Coronary artery (tissue), 2 donors: Measurements from ENCODE around the gene ACSM5.
A peak's percentile ranks its signal among the peaks of the same experiment; 100 is the strongest.

Source experiments
- DNase-seq: peaks from one replicate; pipeline ENCODE4 v3.0.0-alpha.2; 2017; ENCODE audit warnings: low spot score
- H3K27ac ChIP-seq, 2 donors: fragments of 200-600 bp; sonication (generic); one replicate each; pipeline ENCODE4 v1.5.1; 2016 to 2019
- H3K4me3 ChIP-seq: fragments of 200-600 bp; sonication (generic); 2 replicates; pipeline ENCODE4 v1.5.1; 2016; ENCODE audit warnings: mild to moderate bottlenecking, moderate library complexity
- CTCF ChIP-seq: fragments of 200-600 bp; sonication (generic); IDR thresholded peaks from one replicate; pipeline ENCODE4 v1.5.1; 2019; ENCODE audit warnings: antibody characterized with exemption

Gene ACSM5

GRCh38 chr16:20377181-20377580 is 32.2 kb upstream of the ACSM5 start:
- no peak for DNase-seq
- Histone ChIP-seq H3K27ac (no peak overlapping the region), H3K4me3 (no peak overlapping the region)

GRCh38 chr16:20380782-20381181 is 28.6 kb upstream of the ACSM5 start:
- TF ChIP-seq CTCF = no peak
- Histone ChIP-seq H3K27ac (no peak overlapping the region), H3K4me3 (no peak overlapping the region)
- no peak for DNase-seq

More at GRCh38 chr16:20377181-20377580, 32.2 kb upstream of the ACSM5 start:
- TF ChIP-seq CTCF = no peak

- DNase-seq = no peak
- TF ChIP-seq CTCF = no peak
- H3K4me3 ChIP-seq = no peak overlapping the region
- H3K27ac ChIP-seq = no peak overlapping the region
Measured at GRCh38 chr16:20382202-20382948, 27.0 kb upstream of the ACSM5 start.

DNA sequence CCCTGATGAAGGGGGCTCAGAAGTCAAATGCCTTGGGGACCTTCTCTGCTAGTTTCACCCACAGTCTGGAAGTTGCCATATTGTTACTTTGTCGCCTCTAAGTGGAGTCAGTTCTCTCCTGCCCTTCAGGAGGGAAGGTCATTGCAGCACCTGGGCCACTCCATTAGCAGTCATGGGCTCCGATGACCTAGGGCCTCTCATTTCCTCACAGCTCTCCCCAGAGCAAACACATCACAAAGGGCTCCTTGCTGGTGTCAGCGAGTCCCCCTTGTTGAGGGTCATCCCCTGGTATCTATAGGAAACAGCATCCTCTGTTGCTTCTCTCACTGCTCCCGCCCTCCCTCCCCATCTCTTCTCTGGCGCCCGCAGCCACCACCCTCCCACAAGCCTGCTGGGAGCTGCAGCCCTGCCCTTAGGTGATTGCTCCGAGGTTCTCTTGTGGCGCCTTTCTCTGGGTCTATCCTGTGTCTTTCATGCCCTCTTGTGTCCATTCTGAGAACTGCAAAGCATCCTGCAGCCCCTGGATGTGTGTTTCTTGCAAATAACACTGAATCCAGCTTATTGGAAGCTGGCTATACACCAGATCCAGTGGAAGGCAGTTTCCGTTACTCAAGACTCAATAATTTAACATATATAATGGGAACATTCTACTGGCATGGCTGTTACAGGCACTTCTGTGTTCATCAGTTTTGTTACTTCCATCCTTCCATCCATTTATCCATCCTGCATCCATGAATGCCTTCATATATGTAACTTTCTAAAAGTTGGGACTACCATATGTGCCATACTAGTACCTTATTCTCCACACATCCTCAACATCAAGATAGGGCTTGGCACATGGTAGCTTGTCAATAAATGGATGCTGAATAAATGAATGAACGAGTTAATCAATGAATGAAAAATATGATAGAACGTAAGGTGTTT is 26.0 kb upstream of the ACSM5 start:
- TF ChIP-seq CTCF = peak; percentile 69
- DNase-seq = no peak
- no peak overlapping the region for H3K4me3 ChIP-seq

DNA sequence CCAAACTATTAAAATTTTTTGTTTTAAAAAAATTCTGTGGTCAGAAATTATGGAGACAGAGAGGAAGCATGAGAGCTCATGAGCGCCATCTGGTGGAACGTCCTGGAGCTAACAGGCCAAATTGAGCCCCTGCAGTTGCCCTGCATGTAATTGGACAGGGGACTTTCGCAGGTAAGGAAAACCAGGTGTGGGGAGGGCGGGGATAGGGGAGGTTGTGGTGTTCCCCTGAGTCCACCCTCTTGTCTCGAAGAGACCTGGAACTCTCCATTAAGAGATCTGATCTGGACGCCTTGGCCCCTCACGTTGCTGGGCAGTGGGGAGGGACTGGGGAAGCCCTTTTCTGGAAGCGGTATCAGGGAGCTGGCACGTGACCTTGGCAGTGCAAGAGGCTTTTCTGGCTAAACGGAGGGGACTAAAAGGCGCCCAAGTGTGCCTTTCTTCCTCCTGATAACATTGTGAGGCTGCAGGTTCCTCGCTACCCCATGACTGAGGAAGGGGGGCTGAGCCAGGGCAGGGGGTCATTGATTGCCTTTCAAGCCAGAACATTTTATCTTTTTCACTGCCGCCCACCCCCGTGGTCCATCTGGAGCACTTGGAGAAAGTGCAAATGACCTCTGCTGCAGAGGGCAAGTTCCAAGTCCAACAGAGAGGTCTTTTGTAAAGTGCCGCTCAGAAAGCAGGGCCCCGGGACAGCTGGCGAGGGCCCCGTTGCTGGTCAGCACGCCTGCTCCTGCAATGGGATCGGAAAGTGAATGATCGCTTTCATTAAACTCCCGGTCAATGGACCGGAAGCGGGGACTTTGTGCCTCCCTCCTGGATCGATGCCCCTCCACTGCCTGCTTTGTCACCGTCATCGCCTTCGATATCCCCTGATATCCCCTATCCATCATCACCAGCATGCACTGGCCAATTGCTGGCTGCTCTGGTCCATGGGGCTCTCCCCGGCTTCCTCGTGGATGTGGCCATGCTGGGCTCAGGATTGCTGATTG is 23.2 kb upstream of the ACSM5 start:
- H3K4me3 ChIP-seq = peak overlapping the region; percentile 32

More for the DNA sequence above, 26.0 kb upstream of the ACSM5 start:
- H3K27ac ChIP-seq = no peak overlapping the region

More for the DNA sequence above, 23.2 kb upstream of the ACSM5 start:
- TF ChIP-seq CTCF = peak; percentile 67
- DNase-seq = no peak
- H3K27ac ChIP-seq = no peak overlapping the region
